Measurements from ENCODE around the gene RPS25.
"Not testable (repeated sequence)": the region's sequence is repeated elsewhere in the genome, so short reads cannot be mapped to it uniquely, and the experiment has no call there.

Gene RPS25

GRCh38 chr11:119018074-119018938, at the start of gene RPS25, which contains the start of gene TRAPPC4:
TSS of gene RPS25 (minus strand) at chr11:119018343. CDS start at chr11:119018284, 59 bp downstream.
TSS of gene TRAPPC4 (plus strand) at chr11:119018766. CDS start at chr11:119018796, 30 bp downstream.
- peaks cover 59% of the 10 kb centered on the region for H3K4me1 Mint-ChIP-seq (ENCODE audit: low read depth)
- H3K36me3 Mint-ChIP-seq (ENCODE audit: low read depth) = peaks cover 96% of the 10 kb centered on the region

GRCh38 chr11:119067371-119068222, 49.5 kb upstream of the RPS25 start, which contains the start of gene VPS11:
TSS of gene VPS11 (plus strand) at chr11:119067818. CDS start at chr11:119067824, 6 bp downstream.
- Mint-ChIP-seq H3K36me3 (ENCODE audit: low read depth) (peaks cover 62% of the 10 kb centered on the region), H3K4me1 (ENCODE audit: low read depth) (peaks cover 43% of the 10 kb centered on the region), H3K27ac (peak within 1 kb of the TSS; percentile 98), H3K4me3 (peak within 1 kb of the TSS; percentile 96), H3K9me3 (no peaks in the 10 kb centered on the region), H3K27me3 (no peaks in the 10 kb centered on the region)
- DNase-seq = peak; percentile 96

More at GRCh38 chr11:119018074-119018938, at the start of gene RPS25, which contains the start of gene TRAPPC4:
- Mint-ChIP-seq H3K9me3 (no peaks in the 10 kb centered on the region), H3K4me3 (peak within 1 kb of the TSS; percentile 95), H3K27ac (peak within 1 kb of the TSS; percentile 100), H3K27me3 (no peaks in the 10 kb centered on the region)
- peak; percentile 94 for DNase-seq

GRCh38 chr11:119065369-119065768, 47.2 kb upstream of the RPS25 start:
- Mint-ChIP-seq H3K9me3 (no peaks in the 10 kb centered on the region), H3K27ac (peak overlapping the region; percentile 98), H3K4me1 (ENCODE audit: low read depth) (peaks cover 40% of the 10 kb centered on the region), H3K4me3 (peak overlapping the region; percentile 96), H3K36me3 (ENCODE audit: low read depth) (peaks cover 50% of the 10 kb centered on the region), H3K27me3 (no peaks in the 10 kb centered on the region)
- DNase-seq = no peak

GRCh38 chr11:119062779-119063178, 44.6 kb upstream of the RPS25 start:
- Mint-ChIP-seq H3K36me3 (ENCODE audit: low read depth) (peaks cover 41% of the 10 kb centered on the region), H3K4me3 (no peak overlapping the region), H3K4me1 (ENCODE audit: low read depth) (peaks cover 35% of the 10 kb centered on the region), H3K27ac (no peak overlapping the region), H3K27me3 (no peaks in the 10 kb centered on the region), H3K9me3 (no peaks in the 10 kb centered on the region)
- no peak for DNase-seq

GRCh38 chr11:119061256-119061655, 43.1 kb upstream of the RPS25 start:
- Mint-ChIP-seq H3K9me3 (no peaks in the 10 kb centered on the region), H3K4me1 (ENCODE audit: low read depth) (peaks cover 29% of the 10 kb centered on the region), H3K36me3 (ENCODE audit: low read depth) (peaks cover 41% of the 10 kb centered on the region), H3K27me3 (no peaks in the 10 kb centered on the region), H3K27ac (no peak overlapping the region), H3K4me3 (no peak overlapping the region)
- no peak for DNase-seq

- not testable (repeated sequence) for H3K27ac Mint-ChIP-seq, H3K4me3 Mint-ChIP-seq, H3K27me3 Mint-ChIP-seq, DNase-seq, H3K9me3 Mint-ChIP-seq
- H3K4me1 Mint-ChIP-seq (ENCODE audit: low read depth) = peaks cover 35% of the 10 kb centered on the region
- H3K36me3 Mint-ChIP-seq (ENCODE audit: low read depth) = peaks cover 50% of the 10 kb centered on the region
Measured at GRCh38 chr11:119059128-119059527, 41.0 kb upstream of the RPS25 start.

GRCh38 chr11:119057000-119057769, 39.0 kb upstream of the RPS25 start, which contains the start of gene HYOU1:
TSS of gene HYOU1 (minus strand) at chr11:119057205. CDS start at chr11:119056160, 1,045 bp downstream.
- peaks cover 47% of the 10 kb centered on the region for H3K4me1 Mint-ChIP-seq (ENCODE audit: low read depth)

GRCh38 chr11:119056421-119056999, 38.4 kb upstream of the RPS25 start:
- Mint-ChIP-seq H3K4me1 (ENCODE audit: low read depth) (peaks cover 53% of the 10 kb centered on the region), H3K9me3 (no peaks in the 10 kb centered on the region), H3K27ac (peak overlapping the region; percentile 98), H3K4me3 (peak overlapping the region; percentile 96), H3K36me3 (ENCODE audit: low read depth) (peaks cover 70% of the 10 kb centered on the region), H3K27me3 (no peaks in the 10 kb centered on the region)
- no peak for DNase-seq

More at GRCh38 chr11:119057000-119057769, 39.0 kb upstream of the RPS25 start, which contains the start of gene HYOU1:
- Mint-ChIP-seq H3K9me3 (no peaks in the 10 kb centered on the region), H3K36me3 (ENCODE audit: low read depth) (peaks cover 66% of the 10 kb centered on the region), H3K27me3 (no peaks in the 10 kb centered on the region), H3K4me3 (peak within 1 kb of the TSS; percentile 96), H3K27ac (peak within 1 kb of the TSS; percentile 98)
- peak; percentile 98 for DNase-seq

- H3K27me3 Mint-ChIP-seq = no peaks in the 10 kb centered on the region
- H3K9me3 Mint-ChIP-seq = no peaks in the 10 kb centered on the region
- peaks cover 59% of the 10 kb centered on the region for H3K4me1 Mint-ChIP-seq (ENCODE audit: low read depth)
- peak overlapping the region; percentile 96 for H3K4me3 Mint-ChIP-seq
- H3K27ac Mint-ChIP-seq = peak overlapping the region; percentile 89
- DNase-seq = peak; percentile 46
- peaks cover 73% of the 10 kb centered on the region for H3K36me3 Mint-ChIP-seq (ENCODE audit: low read depth)
Measured at GRCh38 chr11:119055901-119056300, 37.8 kb upstream of the RPS25 start.

- no peaks in the 10 kb centered on the region for H3K9me3 Mint-ChIP-seq
- no peak for DNase-seq
- H3K36me3 Mint-ChIP-seq (ENCODE audit: low read depth) = peaks cover 83% of the 10 kb centered on the region
- peak overlapping the region; percentile 96 for H3K4me3 Mint-ChIP-seq
- H3K27me3 Mint-ChIP-seq = no peaks in the 10 kb centered on the region
- H3K27ac Mint-ChIP-seq = peak overlapping the region; percentile 89
- H3K4me1 Mint-ChIP-seq (ENCODE audit: low read depth) = peaks cover 60% of the 10 kb centered on the region
Measured at GRCh38 chr11:119054418-119054817, 36.3 kb upstream of the RPS25 start.

- Mint-ChIP-seq H3K4me3 (peak overlapping the region; percentile 20), H3K27ac (peak overlapping the region; percentile 63), H3K36me3 (ENCODE audit: low read depth) (peaks cover 95% of the 10 kb centered on the region), H3K9me3 (no peaks in the 10 kb centered on the region), H3K4me1 (ENCODE audit: low read depth) (peaks cover 53% of the 10 kb centered on the region), H3K27me3 (no peaks in the 10 kb centered on the region)
- no peak for DNase-seq
Measured at GRCh38 chr11:119052163-119052814, 34.1 kb upstream of the RPS25 start.

GRCh38 chr11:119051440-119052162, 33.5 kb upstream of the RPS25 start:
- Mint-ChIP-seq H3K36me3 (ENCODE audit: low read depth) (peaks cover 100% of the 10 kb centered on the region), H3K27ac (peak overlapping the region; percentile 63), H3K4me3 (peak overlapping the region; percentile 20), H3K9me3 (no peaks in the 10 kb centered on the region), H3K27me3 (no peaks in the 10 kb centered on the region), H3K4me1 (ENCODE audit: low read depth) (peaks cover 55% of the 10 kb centered on the region)
- DNase-seq = no peak
